K562 (cell line): Measurements from ENCODE around the gene ANKRD34A. TPM values are rescaled to one million over a fixed set of nuclear protein-coding genes. Genes with fewer than 3 reads are reported as not detected.

Experiments used
- E2F1 ChIP-seq: sonication (generic); formaldehyde crosslinking; IDR thresholded peaks from 2 replicates; pipeline ENCODE4 v1.8.1; 2023; ENCODE audit warnings: mild to moderate bottlenecking, missing genetic modification reagents, moderate library complexity
- E2F3 ChIP-seq: fragments of 250-450 bp; sonication (Bioruptor Pico); IDR thresholded peaks from 2 replicates; pipeline ENCODE4 v1.4.0; 2020; ENCODE audit warnings: mild to moderate bottlenecking
- FOS ChIP-seq: IDR thresholded peaks from 3 replicates; pipeline ENCODE4 v1.6.1; 2011; ENCODE audit not compliant: insufficient read length; ENCODE audit errors: extremely low read depth
- HNRNPK ChIP-seq: fragments of 200-400 bp; formaldehyde crosslinking; IDR thresholded peaks from one replicate; pipeline ENCODE4 v1.6.1; 2018; ENCODE audit warnings: mild to moderate bottlenecking, low read depth, low read length; ENCODE audit not compliant: poor library complexity, severe bottlenecking
- JUND ChIP-seq, 2 experiments: IDR thresholded peaks; 2 replicates in 1 of 2; 3 replicates in 1 of 2; pipeline ENCODE4 v1.6.1; 2011; ENCODE audit warnings: borderline replicate concordance in 2 of 2, low read depth in 2 of 2, low read length in 2 of 2, improper control_type of control experiment in 1 of 2, missing biosample characterization in 1 of 2, missing genetic modification characterization in 1 of 2, missing genetic modification reagents in 1 of 2
- KLF13 ChIP-seq: fragments of 450-650 bp; IDR thresholded peaks from 2 replicates; pipeline ENCODE4 v1.6.1; 2016; ENCODE audit warnings: missing genetic modification characterization, low read depth, mild to moderate bottlenecking, missing compliant biosample characterization, moderate library complexity, borderline replicate concordance
- NBN ChIP-seq: fragments of 450-650 bp; IDR thresholded peaks from 2 replicates; pipeline ENCODE4 v1.6.1; 2016; ENCODE audit warnings: low read depth, mild to moderate bottlenecking
- NFRKB ChIP-seq: fragments of 450-650 bp; IDR thresholded peaks from 2 replicates; pipeline ENCODE4 v1.6.1; 2016; ENCODE audit warnings: low read depth
- POLR2A ChIP-seq: fragments of 450-650 bp; conservative IDR thresholded peaks from 2 replicates; pipeline ENCODE4 v1.6.1; 2016
- PTBP1 ChIP-seq: fragments of 200-400 bp; formaldehyde crosslinking; IDR thresholded peaks from 2 replicates; pipeline ENCODE4 v1.6.1; 2017; ENCODE audit warnings: low read depth, low read length
- RAD21 ChIP-seq, 2 experiments: fragments of 250-450 bp in 1 of 2; fragments of 450-650 bp in 1 of 2; sonication (Bioruptor Pico) in 1 of 2; formaldehyde crosslinking in 1 of 2; IDR thresholded peaks in 1 of 2; conservative IDR thresholded peaks in 1 of 2; 2 replicates each; pipeline versions ENCODE4 v1.4.0 to v1.8.0; 2020 to 2022; ENCODE audit warnings: mild to moderate bottlenecking in 2 of 2, moderate library complexity in 1 of 2
- RFX5 ChIP-seq: IDR thresholded peaks from 2 replicates; pipeline ENCODE4 v1.6.1; 2011; ENCODE audit warnings: low read depth, mild to moderate bottlenecking, improper control_type of control experiment, low read length
- RHOXF2B ChIP-seq: fragments of 250-450 bp; sonication (Bioruptor Pico); conservative IDR thresholded peaks from 2 replicates; pipeline ENCODE4 v1.5.1; 2021
- SMARCE1 ChIP-seq: fragments of 450-650 bp; IDR thresholded peaks from 2 replicates; pipeline ENCODE4 v1.7.1; 2016; ENCODE audit warnings: mild to moderate bottlenecking
- SRF ChIP-seq, 2 experiments: fragments of 250-450, 450-650 bp in 1 of 2; sonication (Bioruptor Pico) in 1 of 2; sonication (generic) in 1 of 2; formaldehyde crosslinking; IDR thresholded peaks; 2 replicates each; pipeline versions ENCODE4 v1.5.0 to v1.5.1; 2020 to 2022; ENCODE audit warnings: mild to moderate bottlenecking in 1 of 2, missing genetic modification reagents in 1 of 2
- ZNF280B ChIP-seq: fragments of 250-450 bp; sonication (Bioruptor Pico); IDR thresholded peaks from 2 replicates; pipeline ENCODE4 v1.5.1; 2021; ENCODE audit warnings: mild to moderate bottlenecking
- ZNF408 ChIP-seq: fragments of 250-450 bp; sonication (Bioruptor Pico); IDR thresholded peaks from 2 replicates; pipeline ENCODE4 v1.4.0; 2020; ENCODE audit warnings: low read depth, mild to moderate bottlenecking, moderate library complexity
- polyA plus RNA-seq, 8 experiments: library from polyadenylated mRNA; depleted of rRNA in 4 of 8; stranded (reverse) in 5 of 8; unstranded in 3 of 8; fragments of >200 nt; fragmentation: Nextera tagmentation in 2 of 8; fragmentation: Illumina TruSeq in 1 of 8; extraction: Ambion mirVana in 2 of 8; extraction: Trizol in 1 of 8; gene quantifications; 2 replicates each; pipeline versions ENCODE4 v1.2.1 to v1.2.3, GENCODE V29; 2011 to 2014; ENCODE audit warnings: inconsistent platforms in 1 of 8, missing spikeins in 1 of 8
- total RNA-seq, 7 experiments: library from RNA; depleted of rRNA in 6 of 7; stranded (reverse); fragments of >200 nt in 6 of 7; fragmentation: Illumina TruSeq in 2 of 7; extraction: Trizol in 2 of 7; gene quantifications; 2 replicates each; pipeline versions ENCODE4 v1.2.1 to v1.2.3, GENCODE V29; 2011 to 2021; ENCODE audit warnings: low replicate concordance in 1 of 7
- TF ChIP-seq, protein P1 (sequence below): sonication (generic); formaldehyde crosslinking; IDR thresholded peaks from 2 replicates; pipeline ENCODE4 v1.8.0; 2022; ENCODE audit warnings: mild to moderate bottlenecking, missing genetic modification reagents
- TF ChIP-seq, protein P2 (sequence below): fragments of 250-450 bp; sonication (Bioruptor Pico); IDR thresholded peaks from 2 replicates; pipeline ENCODE4 v1.8.0; 2022; ENCODE audit warnings: moderate library complexity, mild to moderate bottlenecking, inconsistent platforms
- TF ChIP-seq, protein P3 (sequence below): fragments of 250-450 bp; sonication (Bioruptor Pico); IDR thresholded peaks from 2 replicates; pipeline ENCODE4 v1.6.1; 2021; ENCODE audit warnings: mild to moderate bottlenecking

Gene ANKRD34A
- total and polyA plus RNA-seq, 9 of the 15 experiments (the other 6 are each of a cell fraction or from before 2014, with no cell fraction given) = 0.06 to 1.6 (median 0.43) TPM

DNA sequence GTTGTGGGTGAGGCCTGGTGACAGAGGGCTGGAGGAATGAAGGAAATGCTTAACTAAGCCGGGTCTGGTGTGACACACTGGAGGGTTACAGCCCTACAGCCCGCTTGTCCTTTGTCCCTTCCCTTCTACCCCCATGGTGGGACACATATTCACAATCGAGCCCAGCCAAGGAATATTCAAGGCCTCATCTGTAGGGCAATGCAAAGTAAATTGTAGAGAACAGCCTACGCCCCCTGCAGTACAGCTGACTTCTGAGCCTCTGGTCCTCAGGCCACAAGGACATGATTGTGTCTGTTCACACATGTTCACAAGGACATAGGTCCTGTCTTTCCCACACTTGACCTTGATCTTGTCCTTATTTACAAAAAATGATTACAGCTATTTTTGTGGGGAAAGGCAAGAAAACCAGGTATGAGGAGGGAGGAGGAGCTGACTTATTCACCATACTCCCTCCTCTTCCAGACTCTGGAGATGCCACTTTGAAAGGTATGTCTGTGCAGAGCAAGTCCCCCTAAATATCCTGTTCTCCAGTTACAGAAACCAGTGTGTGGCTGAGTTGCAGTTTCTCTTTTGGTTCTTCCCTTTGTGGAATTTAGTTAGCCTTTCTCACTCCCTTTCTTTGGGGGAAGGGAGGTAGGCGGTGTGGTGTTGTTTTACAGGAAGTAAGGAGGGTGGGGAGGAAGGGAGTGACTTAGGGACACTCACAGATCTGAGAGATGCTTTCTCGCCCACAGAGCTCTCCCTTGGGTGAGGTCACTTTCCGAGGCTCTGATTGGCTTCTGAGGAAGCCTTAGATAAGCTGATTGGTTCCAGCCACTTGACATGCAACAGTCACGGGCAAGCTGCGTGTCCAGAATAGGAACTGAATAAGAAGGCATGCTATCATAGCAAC, 14.7 kb upstream of the ANKRD34A start (continued):
- TF ChIP-seq PTBP1 (no peak), RHOXF2B (CRISPR knock-in tag) (no peak), RFX5 (no peak), SRF (CRISPR knock-in tag; IDR thresholded peaks at IDR 0.05) (peak in 1 of 2 experiments; percentile 69; a peak in 1 of 4 replicates), ZNF408 (no peak), FOS (peak; percentile 91), E2F3 (CRISPR knock-in tag) (0 out of 2 replicates have a peak, but pooled peaks have one; percentile 34), POLR2A (peak; percentile 76; the same call in 1 of the 2 replicates), RAD21 (CRISPR knock-in tag; conservative IDR thresholded peaks at IDR 0.05 in 1 of 2, IDR thresholded peaks at IDR 0.05 in 1 of 2) (peak; percentile 28 to 44; a peak in 2 of 4 replicates), E2F1 (CRISPR knock-in tag) (no peak), SMARCE1 (peak; percentile 66; the same call in 1 of the 2 replicates), HNRNPK (no peak), NFRKB (peak; percentile 96), KLF13 (tag) (peak; percentile 57), ZNF280B (no peak), JUND (IDR thresholded peaks at IDR 0.05; ENCODE audit: borderline replicate concordance, low read depth, low read length) (peak; percentile 99), JUND (tag; IDR thresholded peaks at IDR 0.05; ENCODE audit: borderline replicate concordance, low read depth, low read length) (peak; percentile 99), NBN (peak; percentile 75; the same call in 1 of the 2 replicates)
- TF ChIP-seq, protein P1, sequence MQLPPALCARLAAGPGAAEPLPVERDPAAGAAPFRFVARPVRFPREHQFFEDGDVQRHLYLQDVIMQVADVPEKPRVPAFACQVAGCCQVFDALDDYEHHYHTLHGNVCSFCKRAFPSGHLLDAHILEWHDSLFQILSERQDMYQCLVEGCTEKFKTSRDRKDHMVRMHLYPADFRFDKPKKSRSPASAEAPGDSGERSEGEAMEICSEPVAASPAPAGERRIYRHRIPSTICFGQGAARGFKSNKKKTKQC = no peak
- TF ChIP-seq, protein P2, sequence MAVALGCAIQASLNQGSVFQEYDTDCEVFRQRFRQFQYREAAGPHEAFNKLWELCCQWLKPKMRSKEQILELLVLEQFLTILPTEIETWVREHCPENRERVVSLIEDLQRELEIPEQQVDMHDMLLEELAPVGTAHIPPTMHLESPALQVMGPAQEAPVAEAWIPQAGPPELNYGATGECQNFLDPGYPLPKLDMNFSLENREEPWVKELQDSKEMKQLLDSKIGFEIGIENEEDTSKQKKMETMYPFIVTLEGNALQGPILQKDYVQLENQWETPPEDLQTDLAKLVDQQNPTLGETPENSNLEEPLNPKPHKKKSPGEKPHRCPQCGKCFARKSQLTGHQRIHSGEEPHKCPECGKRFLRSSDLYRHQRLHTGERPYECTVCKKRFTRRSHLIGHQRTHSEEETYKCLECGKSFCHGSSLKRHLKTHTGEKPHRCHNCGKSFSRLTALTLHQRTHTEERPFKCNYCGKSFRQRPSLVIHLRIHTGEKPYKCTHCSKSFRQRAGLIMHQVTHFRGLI (CRISPR knock-in tag) = no peak
- TF ChIP-seq, protein P3, sequence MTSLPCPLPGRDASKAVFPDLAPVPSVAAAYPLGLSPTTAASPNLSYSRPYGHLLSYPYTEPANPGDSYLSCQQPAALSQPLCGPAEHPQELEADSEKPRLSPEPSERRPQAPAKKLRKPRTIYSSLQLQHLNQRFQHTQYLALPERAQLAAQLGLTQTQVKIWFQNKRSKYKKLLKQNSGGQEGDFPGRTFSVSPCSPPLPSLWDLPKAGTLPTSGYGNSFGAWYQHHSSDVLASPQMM = no peak
